HepG2 (cell line): Measurements from ENCODE around the gene GOLGA3. TPM values are rescaled to one million over a fixed set of nuclear protein-coding genes. Genes with fewer than 3 reads are reported as not detected.
A peak's percentile ranks its signal among the peaks of the same experiment; 100 is the strongest.

Experiments
- ATAC-seq: fragments of 200-7000 bp; cut with Tn5 transposase; 3 replicates; pipeline ENCODE4 v1.9.1; 2020; ENCODE audit warnings: mild to moderate bottlenecking, moderate library complexity
- BruUV-seq: library from RNA; stranded (reverse); fragments of 400-500 nt; replicated peaks from 2 replicates; lab custom pipeline; 2021; lab: Mats Ljungman, UMichigan
- CTCF ChIA-PET: fragments of 300-600 bp; formaldehyde crosslinking; extraction: SDS; loops from one replicate; lab custom pipeline; 2021; ENCODE audit warnings: low total read pairs, inconsistent platforms, low intra/inter-chr PET ratio; lab: Yijun Ruan, JAX
- POLR2A ChIA-PET: fragments of 350-600 bp; sonication (Branson Sonifier 250); formaldehyde crosslinking; loops from one replicate; lab custom pipeline; 2020; ENCODE audit warnings: antibody characterized with exemption, inconsistent platforms; lab: Yijun Ruan, JAX
- DNase-seq: peaks from one replicate; pipeline ENCODE4 v3.0.0-alpha.2; 2015; ENCODE audit warnings: low spot score
- FAIRE-seq: peaks from 3 replicates; lab custom pipeline; 2011; peaks lifted over from hg19 to GRCh38; lab: Jason Lieb, UNC
- H2AFZ ChIP-seq: one replicate; pipeline ENCODE4 v1.6.1; 2011; ENCODE audit warnings: low read length, inconsistent platforms
- H3K27ac ChIP-seq: fragments of 300-600 bp; 3 replicates; pipeline ENCODE4 v1.8.0; 2011; ENCODE audit warnings: mixed run types, mild to moderate bottlenecking, mixed read lengths, low read length, inconsistent platforms; ENCODE audit not compliant: insufficient read depth; ENCODE audit errors: extremely low read length
- H3K27me3 ChIP-seq, 2 experiments: fragments of 200-600 bp in 1 of 2; 2 replicates in 1 of 2; 3 replicates in 1 of 2; pipeline versions ENCODE4 v1.6.0 to v1.8.0; 2011; ENCODE audit warnings: low read length in 2 of 2, mild to moderate bottlenecking in 2 of 2, moderate library complexity in 2 of 2, inconsistent platforms in 1 of 2; ENCODE audit not compliant: insufficient read depth in 2 of 2, control insufficient read depth in 1 of 2
- H3K36me3 ChIP-seq, 2 experiments: fragments of 200-600 bp in 1 of 2; replicated peaks in 1 of 2; 2 replicates in 1 of 2; 3 replicates in 1 of 2; pipeline versions ENCODE4 v1.5.1 to v1.8.0; 2011; ENCODE audit warnings: low read length in 2 of 2, inconsistent platforms in 1 of 2; ENCODE audit not compliant: insufficient read depth in 2 of 2, control insufficient read depth in 1 of 2
- H3K4me1 ChIP-seq: 2 replicates; pipeline ENCODE4 v1.5.1; 2012; ENCODE audit warnings: low read length, inconsistent platforms; ENCODE audit not compliant: insufficient read depth
- H3K4me2 ChIP-seq: 2 replicates; pipeline ENCODE4 v1.6.0; 2011; ENCODE audit warnings: low read depth, low read length, inconsistent platforms
- H3K4me3 ChIP-seq, 3 experiments: fragments of 200-600 bp in 1 of 3; sonication (generic), shearing (Covaris generic) in 1 of 3; replicated peaks in 1 of 3; 2 replicates each; pipeline ENCODE4 v1.5.1; 2011 to 2016; ENCODE audit warnings: low read length in 3 of 3, inconsistent platforms in 2 of 3, low read depth in 2 of 3, mild to moderate bottlenecking in 2 of 3, control low read depth in 1 of 3, mixed read lengths in 1 of 3; ENCODE audit not compliant: insufficient read depth in 1 of 3
- H3K79me2 ChIP-seq: one replicate; pipeline ENCODE4 v1.6.1; 2011; ENCODE audit warnings: low read length, inconsistent platforms; ENCODE audit not compliant: insufficient read depth
- H3K9ac ChIP-seq: 2 replicates; pipeline ENCODE4 v1.6.0; 2011; ENCODE audit warnings: mild to moderate bottlenecking, low read depth, low read length, inconsistent platforms; ENCODE audit not compliant: insufficient read depth
- H3K9me3 ChIP-seq: 2 replicates; pipeline ENCODE4 v1.5.1; 2012; ENCODE audit warnings: mild to moderate bottlenecking, low read length
- H4K20me1 ChIP-seq: 2 replicates; pipeline ENCODE4 v1.6.0; 2011; ENCODE audit warnings: inconsistent platforms, mild to moderate bottlenecking, low read length, moderate library complexity; ENCODE audit not compliant: insufficient read depth
- AGO1 ChIP-seq: fragments of 200-400 bp; formaldehyde crosslinking; IDR thresholded peaks from 2 replicates; pipeline ENCODE4 v1.6.1; 2017; ENCODE audit warnings: mild to moderate bottlenecking, low read depth, low read length, moderate library complexity; ENCODE audit not compliant: poor library complexity, severe bottlenecking
- AGO2 ChIP-seq: fragments of 200-400 bp; formaldehyde crosslinking; optimal IDR thresholded peaks from 2 replicates; pipeline ENCODE3; 2017; ENCODE audit warnings: mild to moderate bottlenecking, low read depth, low read length, moderate library complexity
- NR2F6 ChIP-seq, 2 experiments: IDR thresholded peaks; 2 replicates each; pipeline ENCODE4 v1.6.1; 2016; ENCODE audit warnings: antibody characterized with exemption in 1 of 2, mild to moderate bottlenecking in 1 of 2
- RBFOX2 ChIP-seq: fragments of 200-400 bp; formaldehyde crosslinking; IDR thresholded peaks from 2 replicates; pipeline ENCODE4 v1.6.1; 2017; ENCODE audit warnings: low read depth, mild to moderate bottlenecking, low read length
- SMARCC2 ChIP-seq: fragments of 450-650 bp; IDR thresholded peaks from 2 replicates; pipeline ENCODE4 v1.6.1; 2017; ENCODE audit warnings: antibody characterized with exemption, mild to moderate bottlenecking
- WIZ ChIP-seq: sonication (generic); formaldehyde crosslinking; IDR thresholded peaks from 2 replicates; pipeline ENCODE4 v1.5.1; 2020; ENCODE audit warnings: mild to moderate bottlenecking, missing genetic modification reagents
- XRCC5 ChIP-seq: fragments of 200-400 bp; formaldehyde crosslinking; optimal IDR thresholded peaks from 2 replicates; pipeline ENCODE3; 2017; ENCODE audit warnings: mild to moderate bottlenecking, low read length
- ZNF709 ChIP-seq: sonication (generic); formaldehyde crosslinking; IDR thresholded peaks from 2 replicates; pipeline ENCODE4 v1.5.0; 2020; ENCODE audit warnings: mild to moderate bottlenecking, missing genetic modification reagents
- ZNF784 ChIP-seq: sonication (generic); formaldehyde crosslinking; IDR thresholded peaks from 2 replicates; pipeline ENCODE4 v1.5.1; 2020; ENCODE audit warnings: missing genetic modification reagents, mild to moderate bottlenecking, borderline replicate concordance
- WGBS: methylation state at CpG from one replicate; pipeline ENCODE4 v1.1.6; 2017; ENCODE audit warnings: low lambda C conversion rate; 5-methylcytosine and 5-hydroxymethylcytosine counted together
- in situ Hi-C: cut with HindIII; loops from 2 replicates; pipeline ENCODE4 v1.10.0; 2017; ENCODE audit warnings: low pct_unique_long_range_greater_than_20kb; ENCODE audit not compliant: extremely low pct_ligation_motif_present
- intact Hi-C: fragments of 100-400 bp; cut with micrococcal nuclease; formaldehyde crosslinking; loops from one replicate; pipeline ENCODE4 v1.10.0; 2022; ENCODE audit not compliant: unreplicated experiment
- polyA plus RNA-seq, 8 experiments: library from polyadenylated mRNA; depleted of rRNA in 3 of 8; stranded (reverse) in 7 of 8; unstranded in 1 of 8; fragments of >200 nt; fragmentation: Illumina TruSeq in 4 of 8; extraction: Trizol in 4 of 8; gene quantifications; 2 replicates each; pipeline versions ENCODE4 v1.2.1 to v1.2.3, GENCODE V29; 2011 to 2016; ENCODE audit warnings: low read depth in 4 of 8, missing spikeins in 1 of 8, mixed read lengths in 1 of 8; ENCODE audit not compliant: insufficient read depth in 1 of 8
- total RNA-seq, 5 experiments: library from RNA; depleted of rRNA; stranded (reverse); fragments of >200 nt; fragmentation: Illumina TruSeq; extraction: Trizol; gene quantifications; 2 replicates each; pipeline ENCODE4 v1.2.3, GENCODE V29; 2016; ENCODE audit warnings: low read depth in 1 of 5

GOLGA3 gene
- total and polyA plus RNA-seq, 2 of the 13 experiments (the other 11 are each of a cell fraction or from before 2014, with no cell fraction given), result 22.0 to 43.0 TPM

GRCh38 chr12:132781938-132782337, 46.7 kb downstream of the GOLGA3 start:
- POLR2A ChIA-PET, result no interaction called here
- in situ Hi-C loops, result no loop called here

GRCh38 chr12:132779781-132780353, 48.8 kb downstream of the GOLGA3 start:
- TF ChIP-seq RBFOX2 (0 out of 2 replicates have a peak, but pooled peaks have one; percentile 35), SMARCC2 (no peak), NR2F6 (IDR thresholded peaks at IDR 0.05) (no peak), NR2F6 (CRISPR knock-in tag; IDR thresholded peaks at IDR 0.05) (no peak), ZNF709 (CRISPR knock-in tag) (no peak), XRCC5 (no peak), WIZ (no peak), AGO2 (peak; percentile 90), ZNF784 (no peak)
- no peak for FAIRE-seq
- Histone ChIP-seq H3K4me1 (no peaks in the 10 kb centered on the region), H4K20me1 (no peaks in the 10 kb centered on the region), H3K79me2 (no peaks in the 10 kb centered on the region), H3K4me3 (no peak overlapping the region), H3K36me3 (peaks cover 46 to 81% of the 10 kb centered on the region in 2 experiments), H2AFZ (no peak overlapping the region), H3K9me3 (no peaks in the 10 kb centered on the region), H3K9ac (no peak overlapping the region), H3K4me2 (no peak overlapping the region), H3K27ac (no peak overlapping the region), H3K27me3 (no peaks in the 10 kb centered on the region)
- DNase-seq, result no peak
- WGBS, result 93% methylated on average over 26 of the region's 30 CpGs
- intact Hi-C loops, result no loop called here
- POLR2A ChIA-PET, result no interaction called here
- CTCF ChIA-PET, result no interaction called here
- no peak for ATAC-seq
- BruUV-seq, result no TSS peak
- in situ Hi-C loops, result no loop called here

More at GRCh38 chr12:132781938-132782337, 46.7 kb downstream of the GOLGA3 start:
- Histone ChIP-seq H3K36me3 (peaks cover 44 to 77% of the 10 kb centered on the region in 2 experiments), H4K20me1 (no peaks in the 10 kb centered on the region), H3K4me1 (no peaks in the 10 kb centered on the region), H3K4me2 (no peak overlapping the region), H3K27ac (no peak overlapping the region)
- BruUV-seq, result no TSS peak
- TF ChIP-seq AGO2 (peak; percentile 50), AGO1 (no peak)
- TF ChIP-seq, all 625 proteins: peak for 1
- no peak for DNase-seq
- no peak for ATAC-seq
- WGBS, result no CpG with 5 or more reads among the region's 12 CpGs
- intact Hi-C loops, result no loop called here
- H3K9me3 ChIP-seq, result no peaks in the 10 kb centered on the region
- no peaks in the 10 kb centered on the region for H3K79me2 ChIP-seq
- no peak overlapping the region for H3K9ac ChIP-seq
- no peaks in the 10 kb centered on the region for H3K27me3 ChIP-seq
- no peak overlapping the region for H3K4me3 ChIP-seq
- no peak for FAIRE-seq
- H2AFZ ChIP-seq, result no peak overlapping the region
- CTCF ChIA-PET, result no interaction called here
